Keratinocyte (primary cell): ENCODE measurements around the gene LRP1B. TPM values are rescaled to one million over a fixed set of nuclear protein-coding genes. Genes with fewer than 3 reads are reported as not detected.

ENCODE experiments used
- DNase-seq: peaks from one replicate; pipeline ENCODE4 v3.0.0-alpha.2; 2011; ENCODE audit warnings: low read depth, missing footprints, low spot score
- FAIRE-seq: peaks from 2 replicates; lab custom pipeline; 2011; peaks lifted over from hg19 to GRCh38; lab: Jason Lieb, UNC
- H2AFZ ChIP-seq: 2 replicates; pipeline ENCODE4 v1.6.0; 2012; ENCODE audit warnings: low read length, control low read depth, inconsistent platforms; ENCODE audit not compliant: control insufficient read depth
- H3K27ac ChIP-seq: 2 replicates; pipeline ENCODE4 v1.5.1; 2011; ENCODE audit warnings: low read length; ENCODE audit not compliant: control insufficient read depth, insufficient read depth
- H3K27me3 ChIP-seq: 3 replicates; pipeline ENCODE4 v1.6.0; 2011; ENCODE audit warnings: low read length; ENCODE audit not compliant: control insufficient read depth, insufficient read depth; ENCODE audit errors: extremely low read depth
- H3K36me3 ChIP-seq, 2 experiments: 2 replicates in 1 of 2; 3 replicates in 1 of 2; pipeline ENCODE4 v1.5.1; 2011; ENCODE audit warnings: low read length in 2 of 2, mild to moderate bottlenecking in 1 of 2; ENCODE audit not compliant: control insufficient read depth in 2 of 2, insufficient read depth in 2 of 2; ENCODE audit errors: extremely low read depth in 1 of 2
- H3K4me1 ChIP-seq: 3 replicates; pipeline ENCODE4 v1.5.1; 2011; ENCODE audit warnings: low read length; ENCODE audit not compliant: control insufficient read depth, insufficient read depth; ENCODE audit errors: extremely low read depth
- H3K4me2 ChIP-seq: 3 replicates; pipeline ENCODE4 v1.6.0; 2011; ENCODE audit warnings: low read depth, low read length; ENCODE audit not compliant: control insufficient read depth, insufficient read depth; ENCODE audit errors: extremely low read depth
- H3K4me3 ChIP-seq, 3 experiments: fragments of 200-600 bp in 1 of 3; sonication (generic) in 1 of 3; 2 replicates in 2 of 3; 3 replicates in 1 of 3; pipeline ENCODE4 v1.5.1; 2011 to 2016; ENCODE audit warnings: low read length in 3 of 3, mild to moderate bottlenecking in 3 of 3, control low read depth in 2 of 3, inconsistent platforms in 1 of 3, low read depth in 1 of 3, mixed read lengths in 1 of 3, mixed run types in 1 of 3, moderate library complexity in 1 of 3; ENCODE audit not compliant: control insufficient read depth in 2 of 3, insufficient read depth in 2 of 3; ENCODE audit errors: extremely low read depth in 1 of 3
- H3K79me2 ChIP-seq: 2 replicates; pipeline ENCODE4 v1.6.0; 2012; ENCODE audit warnings: low read length; ENCODE audit not compliant: control insufficient read depth, insufficient read depth
- H3K9ac ChIP-seq: 3 replicates; pipeline ENCODE4 v1.6.0; 2011; ENCODE audit warnings: low read length; ENCODE audit not compliant: control insufficient read depth, insufficient read depth; ENCODE audit errors: extremely low read depth
- H3K9me1 ChIP-seq: 3 replicates; pipeline ENCODE4 v1.6.0; 2011; ENCODE audit warnings: low read length; ENCODE audit not compliant: control insufficient read depth, insufficient read depth; ENCODE audit errors: extremely low read depth
- H3K9me3 ChIP-seq: 2 replicates; pipeline ENCODE4 v1.5.1; 2012; ENCODE audit warnings: low read depth, low read length; ENCODE audit not compliant: control insufficient read depth
- H4K20me1 ChIP-seq: 3 replicates; pipeline ENCODE4 v1.6.0; 2011; ENCODE audit warnings: low read length; ENCODE audit not compliant: control insufficient read depth, insufficient read depth; ENCODE audit errors: extremely low read depth
- EZH2 ChIP-seq: IDR thresholded peaks from one replicate; pipeline ENCODE4 v1.6.1; 2012; ENCODE audit warnings: inconsistent platforms, mild to moderate bottlenecking, low read length, moderate library complexity
- dilution Hi-C: fragments of 300-500 bp; cut with MboI; formaldehyde crosslinking; loops from one replicate; pipeline ENCODE4 v1.7.0; 2020; ENCODE audit warnings: low sequenced_read_pairs; ENCODE audit not compliant: extremely low pct_ligation_motif_present
- polyA plus RNA-seq, 5 experiments: library from polyadenylated mRNA; depleted of rRNA in 3 of 5; stranded (reverse) in 3 of 5; stranded (forward) in 1 of 5; unstranded in 1 of 5; fragments of >200 nt; gene quantifications; 1 replicate in 1 of 5; 2 replicates in 3 of 5; 3 replicates in 1 of 5; pipeline versions ENCODE4 v1.2.1 to v1.2.3, GENCODE V29; 2011 to 2012; ENCODE audit warnings: missing spikeins in 2 of 5, low read depth in 1 of 5, low replicate concordance in 1 of 5
- TF ChIP-seq, protein P1 (sequence below), 3 experiments: IDR thresholded peaks in 1 of 3; conservative IDR thresholded peaks in 1 of 3; optimal IDR thresholded peaks in 1 of 3; 2 replicates in 2 of 3; 3 replicates in 1 of 3; pipeline versions ENCODE3 to v1.5.1; 2011; ENCODE audit warnings: low read length in 3 of 3, mild to moderate bottlenecking in 3 of 3, moderate library complexity in 2 of 3, control low read depth in 1 of 3, inconsistent platforms in 1 of 3; ENCODE audit not compliant: insufficient read depth in 2 of 3; ENCODE audit errors: extremely low read depth in 1 of 3

LRP1B gene
- polyA plus RNA-seq, 1 donor (not counting 4 experiments of a cell fraction or from before 2014, with no cell fraction given): not detected

DNA sequence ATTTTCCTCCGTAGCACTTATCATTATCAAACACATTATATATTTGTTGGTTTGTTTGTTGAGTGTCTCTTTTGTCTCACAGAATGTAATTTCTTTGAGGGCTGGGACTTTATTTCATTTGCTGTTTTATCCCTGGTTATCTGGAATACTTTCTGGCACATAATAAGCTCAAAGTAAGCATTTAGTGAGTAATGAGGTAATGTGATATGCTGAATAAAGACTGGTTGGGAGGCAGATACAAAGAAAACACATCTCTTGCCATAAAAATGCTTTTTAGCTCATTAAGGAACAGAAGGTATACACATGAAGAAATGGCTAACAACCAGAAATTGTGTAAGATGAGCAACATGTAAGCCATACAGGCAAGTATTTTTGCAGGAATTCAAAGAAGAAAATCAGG, 1411.8 kb downstream of the LRP1B start:
- dilution Hi-C loops: no loop called here
- Histone ChIP-seq H3K9me1 (no peaks in the 10 kb centered on the region), H3K4me3 (no peak overlapping the region), H3K9me3 (no peaks in the 10 kb centered on the region), H3K4me1 (no peaks in the 10 kb centered on the region), H4K20me1 (no peaks in the 10 kb centered on the region), H3K27ac (no peak overlapping the region), H3K79me2 (no peaks in the 10 kb centered on the region), H3K9ac (no peak overlapping the region), H3K36me3 (no peaks in the 10 kb centered on the region), H2AFZ (no peak overlapping the region), H3K27me3 (no peaks in the 10 kb centered on the region), H3K4me2 (no peak overlapping the region)
- DNase-seq (no peak), FAIRE-seq (no peak)
- TF ChIP-seq EZH2: no peak
- TF ChIP-seq, protein P1, sequence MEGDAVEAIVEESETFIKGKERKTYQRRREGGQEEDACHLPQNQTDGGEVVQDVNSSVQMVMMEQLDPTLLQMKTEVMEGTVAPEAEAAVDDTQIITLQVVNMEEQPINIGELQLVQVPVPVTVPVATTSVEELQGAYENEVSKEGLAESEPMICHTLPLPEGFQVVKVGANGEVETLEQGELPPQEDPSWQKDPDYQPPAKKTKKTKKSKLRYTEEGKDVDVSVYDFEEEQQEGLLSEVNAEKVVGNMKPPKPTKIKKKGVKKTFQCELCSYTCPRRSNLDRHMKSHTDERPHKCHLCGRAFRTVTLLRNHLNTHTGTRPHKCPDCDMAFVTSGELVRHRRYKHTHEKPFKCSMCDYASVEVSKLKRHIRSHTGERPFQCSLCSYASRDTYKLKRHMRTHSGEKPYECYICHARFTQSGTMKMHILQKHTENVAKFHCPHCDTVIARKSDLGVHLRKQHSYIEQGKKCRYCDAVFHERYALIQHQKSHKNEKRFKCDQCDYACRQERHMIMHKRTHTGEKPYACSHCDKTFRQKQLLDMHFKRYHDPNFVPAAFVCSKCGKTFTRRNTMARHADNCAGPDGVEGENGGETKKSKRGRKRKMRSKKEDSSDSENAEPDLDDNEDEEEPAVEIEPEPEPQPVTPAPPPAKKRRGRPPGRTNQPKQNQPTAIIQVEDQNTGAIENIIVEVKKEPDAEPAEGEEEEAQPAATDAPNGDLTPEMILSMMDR (optimal IDR thresholded peaks at IDR 0.05 in 1 of 3, IDR thresholded peaks at IDR 0.05 in 1 of 3, conservative IDR thresholded peaks at IDR 0.05 in 1 of 3; ENCODE audit: extremely low read depth in 1 of 3, insufficient read depth in 2 of 3, low read length in 3 of 3): no peak

DNA sequence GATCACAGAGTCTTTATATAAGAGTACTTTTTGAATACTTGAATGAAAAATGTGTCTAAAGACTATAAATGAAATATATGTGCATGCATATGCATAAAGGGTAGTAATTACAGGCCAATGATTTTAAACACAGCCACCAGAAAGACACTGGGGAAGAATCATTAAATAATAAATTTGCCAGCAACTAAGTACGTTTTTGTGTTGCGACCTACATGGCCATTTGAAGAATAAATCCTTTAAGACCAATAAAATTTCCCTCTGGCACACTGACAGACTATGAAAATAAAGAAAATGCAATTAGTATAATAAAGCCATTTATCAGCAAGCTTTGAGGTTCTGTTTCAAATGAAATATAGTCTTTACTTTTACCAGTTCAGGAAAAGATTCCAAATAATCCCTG, 1413.3 kb downstream of the LRP1B start:
- no peaks in the 10 kb centered on the region for H3K36me3 ChIP-seq
- H3K79me2 ChIP-seq: no peaks in the 10 kb centered on the region
- H3K27ac ChIP-seq: no peak overlapping the region
- H3K4me2 ChIP-seq: no peak overlapping the region
- no peak overlapping the region for H3K4me3 ChIP-seq
- H3K27me3 ChIP-seq: no peaks in the 10 kb centered on the region
- DNase-seq (no peak), FAIRE-seq (no peak)
- H4K20me1 ChIP-seq: no peaks in the 10 kb centered on the region
- H3K9ac ChIP-seq: no peak overlapping the region
- no peaks in the 10 kb centered on the region for H3K9me3 ChIP-seq
- dilution Hi-C loops: no loop called here
- H2AFZ ChIP-seq: no peak overlapping the region
- TF ChIP-seq, protein P1 (optimal IDR thresholded peaks at IDR 0.05 in 1 of 3, IDR thresholded peaks at IDR 0.05 in 1 of 3, conservative IDR thresholded peaks at IDR 0.05 in 1 of 3; ENCODE audit: extremely low read depth in 1 of 3, insufficient read depth in 2 of 3, low read length in 3 of 3): no peak
- TF ChIP-seq EZH2: no peak
- H3K4me1 ChIP-seq: no peaks in the 10 kb centered on the region
- no peaks in the 10 kb centered on the region for H3K9me1 ChIP-seq
